ENCODE results near the gene TMEM175.

GRCh38 chr4:898869-899555, 33.2 kb upstream of the TMEM175 start:
- TF ChIP-seq CTCF (IDR thresholded peaks at IDR 0.05) (no peak), POLR2AphosphoS5 (IDR thresholded peaks at IDR 0.05; ENCODE audit: insufficient read depth in 1 of 2, low read depth in 1 of 2) (no peak)

All from vagina (tissue), 2 donors.